Hematopoietic multipotent progenitor cell treated with erythropoietin and hydrocortisone succinate and interleukin-3 and kit ligand, for 4 days (in vitro differentiated cells): ENCODE data around the gene RACGAP1.

Source experiments
- DNase-seq: peaks from one replicate; pipeline ENCODE4 v3.0.0-alpha.2; 2015

RACGAP1 gene

GRCh38 chr12:49939307-49939706 lies 86.0 kb downstream of the RACGAP1 start:
- no peak for DNase-seq
